OCI-LY1 (cell line): ENCODE data around the gene NR2F6.

Experiments used
- H2AFZ ChIP-seq: fragments of 200-600 bp; sonication (generic), shearing (Covaris generic); 2 replicates; pipeline ENCODE4 v1.6.0; 2014; ENCODE audit warnings: antibody characterized with exemption, mild to moderate bottlenecking, low read length
- H3F3A ChIP-seq: fragments of 200-600 bp; sonication (generic), shearing (Covaris generic); 2 replicates; pipeline ENCODE4 v1.6.0; 2014; ENCODE audit warnings: mild to moderate bottlenecking, antibody characterized with exemption, low read length, moderate library complexity; ENCODE audit not compliant: insufficient read depth
- H3K27ac ChIP-seq: fragments of 200-600 bp; sonication (generic); 2 replicates; pipeline ENCODE4 v1.5.1; 2014; ENCODE audit warnings: low read length, mixed run types, mild to moderate bottlenecking, low read depth; ENCODE audit not compliant: poor library complexity, severe bottlenecking
- H3K27me3 ChIP-seq: fragments of 200-600 bp; sonication (generic); 2 replicates; pipeline ENCODE4 v1.6.0; 2014; ENCODE audit warnings: antibody characterized with exemption, mild to moderate bottlenecking, low read length, moderate library complexity; ENCODE audit not compliant: insufficient read depth
- H3K36me3 ChIP-seq: fragments of 200-600 bp; sonication (generic); 2 replicates; pipeline ENCODE4 v1.6.1; 2014; ENCODE audit warnings: mild to moderate bottlenecking, antibody characterized with exemption, low read length, moderate library complexity, mixed read lengths; ENCODE audit not compliant: insufficient read depth
- H3K4me1 ChIP-seq: fragments of 200-600 bp; sonication (generic); 2 replicates; pipeline ENCODE4 v1.5.1; 2014; ENCODE audit warnings: mild to moderate bottlenecking, low read length, moderate library complexity; ENCODE audit not compliant: insufficient read depth, severe bottlenecking
- H3K4me2 ChIP-seq: fragments of 200-600 bp; sonication (generic), shearing (Covaris generic); 2 replicates; pipeline ENCODE4 v1.6.1; 2014; ENCODE audit warnings: low read length
- H3K4me3 ChIP-seq: fragments of 200-600 bp; sonication (generic); 2 replicates; pipeline ENCODE4 v1.5.1; 2014; ENCODE audit warnings: low read length, low read depth, mild to moderate bottlenecking, mixed read lengths; ENCODE audit not compliant: poor library complexity, severe bottlenecking
- H3K79me2 ChIP-seq: fragments of 200-600 bp; shearing (Covaris generic); 2 replicates; pipeline ENCODE4 v1.6.1; 2016; ENCODE audit warnings: mixed run types, low read length, mixed read lengths; ENCODE audit not compliant: insufficient read depth
- H3K9ac ChIP-seq: fragments of 200-600 bp; sonication (generic), shearing (Covaris generic); 2 replicates; pipeline ENCODE4 v1.6.1; 2014; ENCODE audit warnings: mild to moderate bottlenecking, low read length, mixed read lengths
- H3K9me2 ChIP-seq: fragments of 200-600 bp; sonication (generic), shearing (Covaris generic); 2 replicates; pipeline ENCODE4 v1.6.1; 2014; ENCODE audit warnings: low read depth, mild to moderate bottlenecking, low read length, mixed read lengths
- H3K9me3 ChIP-seq: fragments of 200-600 bp; shearing (Covaris generic); 2 replicates; pipeline ENCODE4 v1.6.1; 2014; ENCODE audit warnings: low read length, mixed read lengths
- H4K20me1 ChIP-seq: fragments of 200-600 bp; sonication (generic), shearing (Covaris generic); 2 replicates; pipeline ENCODE4 v1.6.0; 2016; ENCODE audit warnings: mild to moderate bottlenecking, low read length; ENCODE audit not compliant: insufficient read depth
- EZH2 ChIP-seq: fragments of 200-600 bp; sonication (generic), shearing (Covaris generic); IDR thresholded peaks from 2 replicates; pipeline ENCODE4 v1.8.0; 2017; ENCODE audit warnings: borderline replicate concordance, mixed run types, mild to moderate bottlenecking, antibody characterized with exemption, low read length, moderate library complexity, mixed read lengths
- TF ChIP-seq, protein P1 (sequence below): fragments of 200-600 bp; sonication (generic), shearing (Covaris generic); IDR thresholded peaks from 2 replicates; pipeline ENCODE4 v1.5.1; 2017; ENCODE audit warnings: mild to moderate bottlenecking, antibody characterized with exemption, low read length, moderate library complexity, mixed read lengths

The NR2F6 gene

DNA sequence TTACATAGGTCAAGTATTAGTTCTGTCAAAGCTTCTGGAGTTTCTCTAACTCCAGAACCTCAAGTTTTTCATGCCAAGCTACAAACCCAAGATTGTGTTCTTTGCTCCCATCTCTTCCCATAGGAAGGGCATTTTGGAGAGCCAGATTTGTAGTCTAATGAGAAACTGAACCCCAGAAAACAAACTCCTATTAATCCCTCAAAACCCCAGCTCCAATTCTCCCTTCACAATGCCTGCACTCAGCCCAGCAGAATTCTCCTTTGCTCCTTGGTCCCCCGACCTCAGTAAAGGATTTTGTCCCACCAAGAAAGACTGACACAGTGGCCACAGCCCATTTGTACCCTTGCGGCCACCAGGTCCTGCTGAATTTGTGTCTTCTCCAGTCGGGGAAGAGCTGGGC lies 10.4 kb upstream of the NR2F6 start:
- Histone ChIP-seq H3K79me2 (no peaks in the 10 kb centered on the region), H3K27ac (no peak overlapping the region), H3K4me2 (no peak overlapping the region), H3K9me2 (no peaks in the 10 kb centered on the region), H3K9ac (no peak overlapping the region), H3K27me3 (peaks cover 5% of the 10 kb centered on the region; the same call in 1 of the 2 replicates), H4K20me1 (no peaks in the 10 kb centered on the region), H3K4me1 (peaks cover 6% of the 10 kb centered on the region), H3K36me3 (no peaks in the 10 kb centered on the region), H3F3A (no peaks in the 10 kb centered on the region), H3K4me3 (no peak overlapping the region), H3K9me3 (no peaks in the 10 kb centered on the region), H2AFZ (no peak overlapping the region)
- TF ChIP-seq, protein P1, sequence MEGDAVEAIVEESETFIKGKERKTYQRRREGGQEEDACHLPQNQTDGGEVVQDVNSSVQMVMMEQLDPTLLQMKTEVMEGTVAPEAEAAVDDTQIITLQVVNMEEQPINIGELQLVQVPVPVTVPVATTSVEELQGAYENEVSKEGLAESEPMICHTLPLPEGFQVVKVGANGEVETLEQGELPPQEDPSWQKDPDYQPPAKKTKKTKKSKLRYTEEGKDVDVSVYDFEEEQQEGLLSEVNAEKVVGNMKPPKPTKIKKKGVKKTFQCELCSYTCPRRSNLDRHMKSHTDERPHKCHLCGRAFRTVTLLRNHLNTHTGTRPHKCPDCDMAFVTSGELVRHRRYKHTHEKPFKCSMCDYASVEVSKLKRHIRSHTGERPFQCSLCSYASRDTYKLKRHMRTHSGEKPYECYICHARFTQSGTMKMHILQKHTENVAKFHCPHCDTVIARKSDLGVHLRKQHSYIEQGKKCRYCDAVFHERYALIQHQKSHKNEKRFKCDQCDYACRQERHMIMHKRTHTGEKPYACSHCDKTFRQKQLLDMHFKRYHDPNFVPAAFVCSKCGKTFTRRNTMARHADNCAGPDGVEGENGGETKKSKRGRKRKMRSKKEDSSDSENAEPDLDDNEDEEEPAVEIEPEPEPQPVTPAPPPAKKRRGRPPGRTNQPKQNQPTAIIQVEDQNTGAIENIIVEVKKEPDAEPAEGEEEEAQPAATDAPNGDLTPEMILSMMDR: no peak

DNA sequence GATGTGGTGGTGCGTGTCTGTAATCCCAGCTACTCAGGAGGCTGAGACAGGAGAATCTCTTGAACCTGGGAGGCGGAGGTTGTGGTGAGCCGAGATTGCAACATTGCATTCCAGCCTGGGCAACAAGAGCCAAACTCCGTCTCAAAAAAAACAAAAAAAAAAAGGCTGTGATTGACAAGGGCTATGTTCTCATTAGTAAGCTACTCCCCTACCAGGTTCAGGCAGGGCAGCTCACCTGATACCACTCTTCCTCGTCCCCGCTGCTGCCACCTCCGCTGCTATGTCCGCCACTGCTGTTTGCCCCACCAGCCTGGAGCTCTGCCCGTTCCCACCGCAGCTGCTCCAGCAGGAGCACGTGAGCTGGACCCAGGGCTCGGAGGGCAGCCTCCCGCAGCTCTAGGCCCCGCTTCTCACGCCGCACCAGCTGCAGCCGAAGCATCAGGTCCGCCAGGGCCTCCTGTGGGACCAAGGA lies 9.5 kb upstream of the NR2F6 start:
- TF ChIP-seq, protein P1: no peak
- no peak for TF ChIP-seq EZH2
- no peaks in the 10 kb centered on the region for H4K20me1 ChIP-seq
- H3K4me3 ChIP-seq: no peak overlapping the region
- H3K4me1 ChIP-seq: no peaks in the 10 kb centered on the region
- H3K4me2 ChIP-seq: no peak overlapping the region
- no peaks in the 10 kb centered on the region for H3K9me3 ChIP-seq
- H3K9me2 ChIP-seq: no peaks in the 10 kb centered on the region
- no peaks in the 10 kb centered on the region for H3F3A ChIP-seq
- H3K9ac ChIP-seq: no peak overlapping the region
- peaks cover 5% of the 10 kb centered on the region; the same call in 1 of the 2 replicates for H3K27me3 ChIP-seq
- no peaks in the 10 kb centered on the region for H3K36me3 ChIP-seq
- H3K79me2 ChIP-seq: no peaks in the 10 kb centered on the region
- no peak overlapping the region for H2AFZ ChIP-seq
- H3K27ac ChIP-seq: no peak overlapping the region

DNA sequence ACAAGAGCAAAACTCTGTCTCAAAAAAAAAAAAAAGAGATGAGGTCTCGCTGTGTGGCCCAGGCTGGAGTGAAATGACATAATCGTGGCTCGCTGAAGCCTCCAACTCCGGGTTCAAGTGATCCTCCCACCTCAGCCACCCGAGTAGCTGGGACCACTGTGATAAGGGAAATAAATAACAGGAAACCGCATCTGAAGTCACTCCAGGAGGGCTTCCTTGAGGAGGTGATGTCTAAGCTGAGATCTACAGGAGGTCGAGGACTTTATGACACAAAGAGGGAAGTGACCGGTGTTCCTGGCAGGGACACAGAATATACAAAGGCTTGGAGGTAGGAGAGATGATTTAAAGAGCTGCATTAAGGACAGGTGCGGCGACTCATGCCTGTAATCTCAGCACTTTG lies 8.9 kb upstream of the NR2F6 start:
- Histone ChIP-seq H3K9me2 (no peaks in the 10 kb centered on the region), H3K27ac (no peak overlapping the region), H3K9ac (no peak overlapping the region), H4K20me1 (no peaks in the 10 kb centered on the region), H3F3A (no peaks in the 10 kb centered on the region), H3K36me3 (no peaks in the 10 kb centered on the region), H2AFZ (no peak overlapping the region), H3K27me3 (peaks cover 5% of the 10 kb centered on the region; the same call in 1 of the 2 replicates), H3K4me1 (no peaks in the 10 kb centered on the region), H3K9me3 (no peaks in the 10 kb centered on the region), H3K4me3 (no peak overlapping the region), H3K79me2 (no peaks in the 10 kb centered on the region), H3K4me2 (no peak overlapping the region)
- TF ChIP-seq, protein P1: no peak
- TF ChIP-seq EZH2: no peak
